ENCODE data around the gene RASL12.

GRCh38 chr15:65102912-65103311 is 35.1 kb upstream of the RASL12 start:
- TF ChIP-seq, protein P1, sequence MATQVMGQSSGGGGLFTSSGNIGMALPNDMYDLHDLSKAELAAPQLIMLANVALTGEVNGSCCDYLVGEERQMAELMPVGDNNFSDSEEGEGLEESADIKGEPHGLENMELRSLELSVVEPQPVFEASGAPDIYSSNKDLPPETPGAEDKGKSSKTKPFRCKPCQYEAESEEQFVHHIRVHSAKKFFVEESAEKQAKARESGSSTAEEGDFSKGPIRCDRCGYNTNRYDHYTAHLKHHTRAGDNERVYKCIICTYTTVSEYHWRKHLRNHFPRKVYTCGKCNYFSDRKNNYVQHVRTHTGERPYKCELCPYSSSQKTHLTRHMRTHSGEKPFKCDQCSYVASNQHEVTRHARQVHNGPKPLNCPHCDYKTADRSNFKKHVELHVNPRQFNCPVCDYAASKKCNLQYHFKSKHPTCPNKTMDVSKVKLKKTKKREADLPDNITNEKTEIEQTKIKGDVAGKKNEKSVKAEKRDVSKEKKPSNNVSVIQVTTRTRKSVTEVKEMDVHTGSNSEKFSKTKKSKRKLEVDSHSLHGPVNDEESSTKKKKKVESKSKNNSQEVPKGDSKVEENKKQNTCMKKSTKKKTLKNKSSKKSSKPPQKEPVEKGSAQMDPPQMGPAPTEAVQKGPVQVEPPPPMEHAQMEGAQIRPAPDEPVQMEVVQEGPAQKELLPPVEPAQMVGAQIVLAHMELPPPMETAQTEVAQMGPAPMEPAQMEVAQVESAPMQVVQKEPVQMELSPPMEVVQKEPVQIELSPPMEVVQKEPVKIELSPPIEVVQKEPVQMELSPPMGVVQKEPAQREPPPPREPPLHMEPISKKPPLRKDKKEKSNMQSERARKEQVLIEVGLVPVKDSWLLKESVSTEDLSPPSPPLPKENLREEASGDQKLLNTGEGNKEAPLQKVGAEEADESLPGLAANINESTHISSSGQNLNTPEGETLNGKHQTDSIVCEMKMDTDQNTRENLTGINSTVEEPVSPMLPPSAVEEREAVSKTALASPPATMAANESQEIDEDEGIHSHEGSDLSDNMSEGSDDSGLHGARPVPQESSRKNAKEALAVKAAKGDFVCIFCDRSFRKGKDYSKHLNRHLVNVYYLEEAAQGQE (IDR thresholded peaks at IDR 0.05; ENCODE audit: insufficient read depth in 1 of 2, low read depth in 2 of 2, low read length in 1 of 2), result no peak
- TF ChIP-seq CTCF (IDR thresholded peaks at IDR 0.05) (no peak), POLR2AphosphoS5 (IDR thresholded peaks at IDR 0.05; ENCODE audit: low read depth, low read length) (no peak)

Measured in Panc1 (cell line).